OCI-LY1 (cell line): ENCODE data around the gene CYFIP1.

ENCODE experiments used
- EZH2 ChIP-seq: fragments of 200-600 bp; sonication (generic), shearing (Covaris generic); IDR thresholded peaks from 2 replicates; pipeline ENCODE4 v1.8.0; 2017; ENCODE audit warnings: borderline replicate concordance, mixed run types, mild to moderate bottlenecking, antibody characterized with exemption, low read length, moderate library complexity, mixed read lengths
- TF ChIP-seq, protein P1 (sequence below): fragments of 200-600 bp; sonication (generic), shearing (Covaris generic); IDR thresholded peaks from 2 replicates; pipeline ENCODE4 v1.5.1; 2017; ENCODE audit warnings: mild to moderate bottlenecking, antibody characterized with exemption, low read length, moderate library complexity, mixed read lengths

DNA sequence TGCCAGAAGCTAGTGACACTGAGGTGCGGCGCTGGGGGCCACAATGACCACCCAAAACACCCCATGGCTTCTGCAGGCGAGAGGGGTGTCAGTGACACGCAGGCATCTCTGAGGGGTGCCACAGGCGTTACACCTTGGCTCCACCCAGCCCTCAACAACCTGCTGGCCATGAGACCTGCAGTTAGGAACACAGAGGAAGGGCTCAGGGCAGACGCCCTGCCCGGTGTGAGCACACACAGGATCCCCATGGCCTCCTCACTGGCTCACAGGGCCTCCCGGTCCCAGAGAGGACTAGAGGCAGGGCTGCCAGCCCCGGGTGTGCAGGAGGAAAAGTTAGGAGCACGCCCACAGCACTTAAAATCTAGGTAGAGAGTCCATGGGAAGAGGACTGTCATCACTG is 35.1 kb downstream of the CYFIP1 start:
- TF ChIP-seq, protein P1, sequence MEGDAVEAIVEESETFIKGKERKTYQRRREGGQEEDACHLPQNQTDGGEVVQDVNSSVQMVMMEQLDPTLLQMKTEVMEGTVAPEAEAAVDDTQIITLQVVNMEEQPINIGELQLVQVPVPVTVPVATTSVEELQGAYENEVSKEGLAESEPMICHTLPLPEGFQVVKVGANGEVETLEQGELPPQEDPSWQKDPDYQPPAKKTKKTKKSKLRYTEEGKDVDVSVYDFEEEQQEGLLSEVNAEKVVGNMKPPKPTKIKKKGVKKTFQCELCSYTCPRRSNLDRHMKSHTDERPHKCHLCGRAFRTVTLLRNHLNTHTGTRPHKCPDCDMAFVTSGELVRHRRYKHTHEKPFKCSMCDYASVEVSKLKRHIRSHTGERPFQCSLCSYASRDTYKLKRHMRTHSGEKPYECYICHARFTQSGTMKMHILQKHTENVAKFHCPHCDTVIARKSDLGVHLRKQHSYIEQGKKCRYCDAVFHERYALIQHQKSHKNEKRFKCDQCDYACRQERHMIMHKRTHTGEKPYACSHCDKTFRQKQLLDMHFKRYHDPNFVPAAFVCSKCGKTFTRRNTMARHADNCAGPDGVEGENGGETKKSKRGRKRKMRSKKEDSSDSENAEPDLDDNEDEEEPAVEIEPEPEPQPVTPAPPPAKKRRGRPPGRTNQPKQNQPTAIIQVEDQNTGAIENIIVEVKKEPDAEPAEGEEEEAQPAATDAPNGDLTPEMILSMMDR, result no peak
- no peak for TF ChIP-seq EZH2
